Calu3 (cell line): Measurements from ENCODE around the gene TRIM46. TPM values are rescaled to one million over a fixed set of nuclear protein-coding genes. Genes with fewer than 3 reads are reported as not detected.
A peak's percentile ranks its signal among the peaks of the same experiment; 100 is the strongest.

Experiments used
- BruUV-seq: library from RNA; stranded (reverse); fragments of 400-500 nt; replicated peaks from 2 replicates; lab custom pipeline; 2021; lab: Mats Ljungman, UMichigan
- CTCF ChIA-PET: fragments of 300-600 bp; sonication (Branson Sonifier 250); formaldehyde crosslinking; loops from one replicate; lab custom pipeline; 2022; ENCODE audit warnings: antibody characterized with exemption; lab: Charles Lee
- DNase-seq: peaks from one replicate; pipeline ENCODE4 v3.0.0; 2022
- H3K27ac Mint-ChIP-seq: one replicate; pipeline ENCODE4 v1.8.0; 2022; ENCODE audit warnings: mixed read lengths; ENCODE audit not compliant: unreplicated experiment
- H3K27me3 Mint-ChIP-seq: one replicate; pipeline ENCODE4 v1.8.0; 2022; ENCODE audit warnings: mixed read lengths; ENCODE audit not compliant: unreplicated experiment
- H3K36me3 Mint-ChIP-seq: one replicate; pipeline ENCODE4 v1.8.0; 2022; ENCODE audit warnings: mild to moderate bottlenecking, moderate library complexity, mixed read lengths; ENCODE audit not compliant: insufficient read depth, unreplicated experiment
- H3K4me1 Mint-ChIP-seq: one replicate; pipeline ENCODE4 v1.8.0; 2022; ENCODE audit warnings: mild to moderate bottlenecking, low read depth, mixed read lengths; ENCODE audit not compliant: unreplicated experiment
- H3K4me3 Mint-ChIP-seq: one replicate; pipeline ENCODE4 v1.8.0; 2022; ENCODE audit warnings: mild to moderate bottlenecking, low read depth, moderate library complexity, mixed read lengths; ENCODE audit not compliant: unreplicated experiment
- H3K9me3 Mint-ChIP-seq: one replicate; pipeline ENCODE4 v1.8.0; 2022; ENCODE audit warnings: low read depth, mixed read lengths; ENCODE audit not compliant: unreplicated experiment
- CTCF ChIP-seq: fragments of 200-600 bp; IDR thresholded peaks from one replicate; pipeline ENCODE4 v1.8.0; 2022; ENCODE audit warnings: antibody characterized with exemption; ENCODE audit not compliant: unreplicated experiment
- intact Hi-C: fragments of 100-400 bp; cut with micrococcal nuclease; formaldehyde crosslinking; loops from one replicate; pipeline ENCODE4 v1.10.0; 2022; ENCODE audit not compliant: unreplicated experiment
- total RNA-seq: library from RNA; stranded (reverse); gene quantifications from 2 replicates; pipeline ENCODE4 v1.2.3, GENCODE V29; 2022

Gene TRIM46
- total RNA-seq, 1 experiment from 2014 or later, result 1.1 TPM

- peak; percentile 95 for DNase-seq
- TF ChIP-seq CTCF, result peak; percentile 89
- no TSS peak for BruUV-seq
- intact Hi-C loops, result loop anchor here (1.0 kb wide), 1 partner anchor 19 kb away; no protein-coding TSS in a partner anchor
- peaks cover 30% of the 10 kb centered on the region for H3K4me1 Mint-ChIP-seq
- H3K4me3 Mint-ChIP-seq, result peak overlapping the region; percentile 19
- no peaks in the 10 kb centered on the region for H3K9me3 Mint-ChIP-seq
- CTCF ChIA-PET, result interaction anchor here (0.5 to 2.7 kb wide), 15 partner anchors 13 to 117 kb away, joined by 3 to 23 read pairs (median 4); partner anchors contain the start of genes ENTREP3, KRTCAP2 and SCAMP3
- H3K27me3 Mint-ChIP-seq, result no peaks in the 10 kb centered on the region
- peaks cover 25% of the 10 kb centered on the region for H3K36me3 Mint-ChIP-seq
- peak overlapping the region; percentile 21 for H3K27ac Mint-ChIP-seq
Observed at GRCh38 chr1:155206891-155207805, 33.5 kb downstream of the TRIM46 start.

- Mint-ChIP-seq H3K36me3 (peaks cover 25% of the 10 kb centered on the region), H3K27ac (peak within 1 kb of the TSS; percentile 92), H3K4me1 (peaks cover 30% of the 10 kb centered on the region), H3K9me3 (no peaks in the 10 kb centered on the region), H3K4me3 (peak within 1 kb of the TSS; percentile 98), H3K27me3 (no peaks in the 10 kb centered on the region)
- TSS peak; percentile 62 for BruUV-seq
- DNase-seq, result no peak
- no peak for TF ChIP-seq CTCF
- intact Hi-C loops, result loop anchor here (1.0 kb wide), 1 partner anchor 18 kb away; no protein-coding TSS in a partner anchor
- CTCF ChIA-PET, result interaction anchor here (0.6 to 2.7 kb wide), 9 partner anchors 14 to 269 kb away, joined by 4 to 23 read pairs (median 8); partner anchors contain the start of genes KRTCAP2 and SCAMP3
Observed at GRCh38 chr1:155207806-155208540, 34.3 kb downstream of the TRIM46 start, which contains the start of gene THBS3. Gene THBS3, minus strand, starts transcription at chr1:155207897. Its CDS starts 21 bp downstream, at chr1:155207876.

GRCh38 chr1:155208541-155209311 lies 35.1 kb downstream of the TRIM46 start, which contains the start of gene MTX1:
Gene MTX1, plus strand, starts transcription at chr1:155208695. Its CDS starts 110 bp downstream, at chr1:155208805.
- H3K27ac Mint-ChIP-seq, result peak within 1 kb of the TSS; percentile 92
- DNase-seq, result peak; percentile 87
- intact Hi-C loops, result no loop called here
- H3K9me3 Mint-ChIP-seq, result no peaks in the 10 kb centered on the region
- peaks cover 30% of the 10 kb centered on the region for H3K4me1 Mint-ChIP-seq
- H3K4me3 Mint-ChIP-seq, result peak within 1 kb of the TSS; percentile 98
- CTCF ChIA-PET, result interaction anchor here (0.7 to 2.0 kb wide), 7 partner anchors 15 to 42 kb away, joined by 3 to 10 read pairs (median 4); partner anchors contain the start of gene KRTCAP2
- no peak for TF ChIP-seq CTCF
- BruUV-seq, result no TSS peak
- no peaks in the 10 kb centered on the region for H3K27me3 Mint-ChIP-seq
- peaks cover 25% of the 10 kb centered on the region for H3K36me3 Mint-ChIP-seq
